ENCODE results near the gene HAND2. TPM values are rescaled to one million over a fixed set of nuclear protein-coding genes. Genes with fewer than 3 reads are reported as not detected.

Gene HAND2
- total and polyA plus RNA-seq, 2 of the 8 experiments (the other 6 are each of a cell fraction or from before 2014, with no cell fraction given), result 0.05 TPM; not detected in 1

- TF ChIP-seq, protein P1, sequence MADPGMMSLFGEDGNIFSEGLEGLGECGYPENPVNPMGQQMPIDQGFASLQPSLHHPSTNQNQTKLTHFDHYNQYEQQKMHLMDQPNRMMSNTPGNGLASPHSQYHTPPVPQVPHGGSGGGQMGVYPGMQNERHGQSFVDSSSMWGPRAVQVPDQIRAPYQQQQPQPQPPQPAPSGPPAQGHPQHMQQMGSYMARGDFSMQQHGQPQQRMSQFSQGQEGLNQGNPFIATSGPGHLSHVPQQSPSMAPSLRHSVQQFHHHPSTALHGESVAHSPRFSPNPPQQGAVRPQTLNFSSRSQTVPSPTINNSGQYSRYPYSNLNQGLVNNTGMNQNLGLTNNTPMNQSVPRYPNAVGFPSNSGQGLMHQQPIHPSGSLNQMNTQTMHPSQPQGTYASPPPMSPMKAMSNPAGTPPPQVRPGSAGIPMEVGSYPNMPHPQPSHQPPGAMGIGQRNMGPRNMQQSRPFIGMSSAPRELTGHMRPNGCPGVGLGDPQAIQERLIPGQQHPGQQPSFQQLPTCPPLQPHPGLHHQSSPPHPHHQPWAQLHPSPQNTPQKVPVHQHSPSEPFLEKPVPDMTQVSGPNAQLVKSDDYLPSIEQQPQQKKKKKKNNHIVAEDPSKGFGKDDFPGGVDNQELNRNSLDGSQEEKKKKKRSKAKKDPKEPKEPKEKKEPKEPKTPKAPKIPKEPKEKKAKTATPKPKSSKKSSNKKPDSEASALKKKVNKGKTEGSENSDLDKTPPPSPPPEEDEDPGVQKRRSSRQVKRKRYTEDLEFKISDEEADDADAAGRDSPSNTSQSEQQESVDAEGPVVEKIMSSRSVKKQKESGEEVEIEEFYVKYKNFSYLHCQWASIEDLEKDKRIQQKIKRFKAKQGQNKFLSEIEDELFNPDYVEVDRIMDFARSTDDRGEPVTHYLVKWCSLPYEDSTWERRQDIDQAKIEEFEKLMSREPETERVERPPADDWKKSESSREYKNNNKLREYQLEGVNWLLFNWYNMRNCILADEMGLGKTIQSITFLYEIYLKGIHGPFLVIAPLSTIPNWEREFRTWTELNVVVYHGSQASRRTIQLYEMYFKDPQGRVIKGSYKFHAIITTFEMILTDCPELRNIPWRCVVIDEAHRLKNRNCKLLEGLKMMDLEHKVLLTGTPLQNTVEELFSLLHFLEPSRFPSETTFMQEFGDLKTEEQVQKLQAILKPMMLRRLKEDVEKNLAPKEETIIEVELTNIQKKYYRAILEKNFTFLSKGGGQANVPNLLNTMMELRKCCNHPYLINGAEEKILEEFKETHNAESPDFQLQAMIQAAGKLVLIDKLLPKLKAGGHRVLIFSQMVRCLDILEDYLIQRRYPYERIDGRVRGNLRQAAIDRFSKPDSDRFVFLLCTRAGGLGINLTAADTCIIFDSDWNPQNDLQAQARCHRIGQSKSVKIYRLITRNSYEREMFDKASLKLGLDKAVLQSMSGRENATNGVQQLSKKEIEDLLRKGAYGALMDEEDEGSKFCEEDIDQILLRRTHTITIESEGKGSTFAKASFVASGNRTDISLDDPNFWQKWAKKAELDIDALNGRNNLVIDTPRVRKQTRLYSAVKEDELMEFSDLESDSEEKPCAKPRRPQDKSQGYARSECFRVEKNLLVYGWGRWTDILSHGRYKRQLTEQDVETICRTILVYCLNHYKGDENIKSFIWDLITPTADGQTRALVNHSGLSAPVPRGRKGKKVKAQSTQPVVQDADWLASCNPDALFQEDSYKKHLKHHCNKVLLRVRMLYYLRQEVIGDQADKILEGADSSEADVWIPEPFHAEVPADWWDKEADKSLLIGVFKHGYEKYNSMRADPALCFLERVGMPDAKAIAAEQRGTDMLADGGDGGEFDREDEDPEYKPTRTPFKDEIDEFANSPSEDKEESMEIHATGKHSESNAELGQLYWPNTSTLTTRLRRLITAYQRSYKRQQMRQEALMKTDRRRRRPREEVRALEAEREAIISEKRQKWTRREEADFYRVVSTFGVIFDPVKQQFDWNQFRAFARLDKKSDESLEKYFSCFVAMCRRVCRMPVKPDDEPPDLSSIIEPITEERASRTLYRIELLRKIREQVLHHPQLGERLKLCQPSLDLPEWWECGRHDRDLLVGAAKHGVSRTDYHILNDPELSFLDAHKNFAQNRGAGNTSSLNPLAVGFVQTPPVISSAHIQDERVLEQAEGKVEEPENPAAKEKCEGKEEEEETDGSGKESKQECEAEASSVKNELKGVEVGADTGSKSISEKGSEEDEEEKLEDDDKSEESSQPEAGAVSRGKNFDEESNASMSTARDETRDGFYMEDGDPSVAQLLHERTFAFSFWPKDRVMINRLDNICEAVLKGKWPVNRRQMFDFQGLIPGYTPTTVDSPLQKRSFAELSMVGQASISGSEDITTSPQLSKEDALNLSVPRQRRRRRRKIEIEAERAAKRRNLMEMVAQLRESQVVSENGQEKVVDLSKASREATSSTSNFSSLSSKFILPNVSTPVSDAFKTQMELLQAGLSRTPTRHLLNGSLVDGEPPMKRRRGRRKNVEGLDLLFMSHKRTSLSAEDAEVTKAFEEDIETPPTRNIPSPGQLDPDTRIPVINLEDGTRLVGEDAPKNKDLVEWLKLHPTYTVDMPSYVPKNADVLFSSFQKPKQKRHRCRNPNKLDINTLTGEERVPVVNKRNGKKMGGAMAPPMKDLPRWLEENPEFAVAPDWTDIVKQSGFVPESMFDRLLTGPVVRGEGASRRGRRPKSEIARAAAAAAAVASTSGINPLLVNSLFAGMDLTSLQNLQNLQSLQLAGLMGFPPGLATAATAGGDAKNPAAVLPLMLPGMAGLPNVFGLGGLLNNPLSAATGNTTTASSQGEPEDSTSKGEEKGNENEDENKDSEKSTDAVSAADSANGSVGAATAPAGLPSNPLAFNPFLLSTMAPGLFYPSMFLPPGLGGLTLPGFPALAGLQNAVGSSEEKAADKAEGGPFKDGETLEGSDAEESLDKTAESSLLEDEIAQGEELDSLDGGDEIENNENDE (IDR thresholded peaks at IDR 0.05; ENCODE audit: insufficient replicate concordance, low read length), result no peak
Measured at GRCh38 chr4:173478201-173478912, 51.7 kb downstream of the HAND2 start (continued).
